LNCAP (cell line): ENCODE results near the gene KCNC4.

Experiments
- TF ChIP-seq, protein P1 (sequence below): fragments of 450-650 bp; IDR thresholded peaks from 2 replicates; pipeline ENCODE4 v1.5.1; 2017; ENCODE audit warnings: mild to moderate bottlenecking

The KCNC4 gene

GRCh38 chr1:110208916-110209645, 1.0 kb upstream of the KCNC4 start:
- TF ChIP-seq, protein P1, sequence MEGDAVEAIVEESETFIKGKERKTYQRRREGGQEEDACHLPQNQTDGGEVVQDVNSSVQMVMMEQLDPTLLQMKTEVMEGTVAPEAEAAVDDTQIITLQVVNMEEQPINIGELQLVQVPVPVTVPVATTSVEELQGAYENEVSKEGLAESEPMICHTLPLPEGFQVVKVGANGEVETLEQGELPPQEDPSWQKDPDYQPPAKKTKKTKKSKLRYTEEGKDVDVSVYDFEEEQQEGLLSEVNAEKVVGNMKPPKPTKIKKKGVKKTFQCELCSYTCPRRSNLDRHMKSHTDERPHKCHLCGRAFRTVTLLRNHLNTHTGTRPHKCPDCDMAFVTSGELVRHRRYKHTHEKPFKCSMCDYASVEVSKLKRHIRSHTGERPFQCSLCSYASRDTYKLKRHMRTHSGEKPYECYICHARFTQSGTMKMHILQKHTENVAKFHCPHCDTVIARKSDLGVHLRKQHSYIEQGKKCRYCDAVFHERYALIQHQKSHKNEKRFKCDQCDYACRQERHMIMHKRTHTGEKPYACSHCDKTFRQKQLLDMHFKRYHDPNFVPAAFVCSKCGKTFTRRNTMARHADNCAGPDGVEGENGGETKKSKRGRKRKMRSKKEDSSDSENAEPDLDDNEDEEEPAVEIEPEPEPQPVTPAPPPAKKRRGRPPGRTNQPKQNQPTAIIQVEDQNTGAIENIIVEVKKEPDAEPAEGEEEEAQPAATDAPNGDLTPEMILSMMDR = no peak

GRCh38 chr1:110210604-110211495, 736 bp downstream of the KCNC4 start:
- TF ChIP-seq, protein P1 = no peak

GRCh38 chr1:110211496-110212168, 1.5 kb downstream of the KCNC4 start:
- TF ChIP-seq, protein P1 = no peak

- TF ChIP-seq, protein P1 = no peak
Observed at GRCh38 chr1:110212169-110213142, 2.3 kb downstream of the KCNC4 start.

GRCh38 chr1:110213143-110213540, 3.0 kb downstream of the KCNC4 start:
- TF ChIP-seq, protein P1 = no peak

GRCh38 chr1:110214454-110215404, 4.6 kb downstream of the KCNC4 start:
- TF ChIP-seq, protein P1 = no peak
